Uterus (tissue), 2 donors: ENCODE results near the gene CLIC1.

Experiments
- CTCF ChIP-seq, 4 experiments: fragments of 200-600 bp in 2 of 4; fragments of 450-650 bp in 2 of 4; sonication (generic) in 2 of 4; IDR thresholded peaks; one replicate each; pipeline ENCODE4 v1.5.1; 2016 to 2019; ENCODE audit warnings: antibody characterized with exemption in 4 of 4, mild to moderate bottlenecking in 2 of 4, moderate library complexity in 1 of 4
- POLR2A ChIP-seq, 2 donors: fragments of 450-650 bp; IDR thresholded peaks; one replicate each; pipeline ENCODE4 v1.6.1; 2016; ENCODE audit warnings: antibody characterized with exemption in 2 of 2, mild to moderate bottlenecking in 1 of 2, moderate library complexity in 1 of 2

GRCh38 chr6:31692353-31692752 is 44.0 kb downstream of the CLIC1 start:
- no peak for TF ChIP-seq CTCF (IDR thresholded peaks at IDR 0.05)
- no peak for TF ChIP-seq POLR2A (IDR thresholded peaks at IDR 0.05)
